ENCODE results near the gene HSPA12A.

Gene HSPA12A, protein sequence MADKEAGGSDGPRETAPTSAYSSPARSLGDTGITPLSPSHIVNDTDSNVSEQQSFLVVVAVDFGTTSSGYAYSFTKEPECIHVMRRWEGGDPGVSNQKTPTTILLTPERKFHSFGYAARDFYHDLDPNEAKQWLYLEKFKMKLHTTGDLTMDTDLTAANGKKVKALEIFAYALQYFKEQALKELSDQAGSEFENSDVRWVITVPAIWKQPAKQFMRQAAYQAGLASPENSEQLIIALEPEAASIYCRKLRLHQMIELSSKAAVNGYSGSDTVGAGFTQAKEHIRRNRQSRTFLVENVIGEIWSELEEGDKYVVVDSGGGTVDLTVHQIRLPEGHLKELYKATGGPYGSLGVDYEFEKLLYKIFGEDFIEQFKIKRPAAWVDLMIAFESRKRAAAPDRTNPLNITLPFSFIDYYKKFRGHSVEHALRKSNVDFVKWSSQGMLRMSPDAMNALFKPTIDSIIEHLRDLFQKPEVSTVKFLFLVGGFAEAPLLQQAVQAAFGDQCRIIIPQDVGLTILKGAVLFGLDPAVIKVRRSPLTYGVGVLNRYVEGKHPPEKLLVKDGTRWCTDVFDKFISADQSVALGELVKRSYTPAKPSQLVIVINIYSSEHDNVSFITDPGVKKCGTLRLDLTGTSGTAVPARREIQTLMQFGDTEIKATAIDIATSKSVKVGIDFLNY

GRCh38 chr10:116742367-116743265 lies at the start of gene HSPA12A:
TSS of gene HSPA12A (minus strand) at chr10:116742566. CDS start at chr10:116742469, 97 bp downstream.
- no peak for DNase-seq

GRCh38 chr10:116791241-116791640 lies 48.9 kb upstream of the HSPA12A start:
- DNase-seq, result no peak

DNA sequence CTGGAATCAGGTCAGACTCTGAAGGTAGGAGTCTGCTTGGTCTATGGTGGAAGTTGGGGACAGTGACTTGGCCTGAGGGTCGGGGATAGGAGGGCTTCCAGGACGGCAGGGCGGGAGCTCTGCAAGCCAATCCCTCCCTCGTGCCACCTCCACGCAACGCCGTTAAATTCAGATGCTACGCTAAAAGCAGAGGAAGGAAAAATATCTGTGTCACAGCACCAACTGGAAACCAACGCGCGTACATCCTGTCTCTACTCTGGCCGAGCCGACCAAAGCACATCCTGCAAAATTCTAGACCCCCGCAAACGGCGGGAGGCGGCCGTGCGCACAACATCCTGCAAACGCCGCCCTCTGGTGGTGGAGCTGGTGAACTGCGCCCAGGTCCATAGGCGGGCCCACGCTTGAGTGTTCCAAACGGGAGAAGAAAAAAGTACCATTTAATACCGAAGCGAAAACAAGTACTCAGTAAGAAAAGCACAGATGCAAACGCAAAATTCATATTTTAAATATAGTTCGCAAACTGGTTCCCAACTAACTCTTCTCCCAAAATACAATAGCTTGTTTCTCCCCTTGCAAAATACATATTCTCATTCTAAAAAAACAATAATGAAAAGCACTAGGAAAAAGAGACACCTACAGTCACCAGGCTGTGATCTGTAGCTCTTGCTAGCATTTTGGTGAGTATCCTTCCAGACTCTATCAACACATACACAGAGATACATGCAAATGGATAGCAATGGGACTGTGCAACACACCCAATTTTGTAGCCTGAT lies 45.7 kb upstream of the HSPA12A start:
- DNase-seq, result peak; percentile 63

- no peak for DNase-seq
Measured at GRCh38 chr10:116787053-116787659, 44.8 kb upstream of the HSPA12A start.

- no peak for DNase-seq
Measured at GRCh38 chr10:116785867-116786266, 43.5 kb upstream of the HSPA12A start.

DNA sequence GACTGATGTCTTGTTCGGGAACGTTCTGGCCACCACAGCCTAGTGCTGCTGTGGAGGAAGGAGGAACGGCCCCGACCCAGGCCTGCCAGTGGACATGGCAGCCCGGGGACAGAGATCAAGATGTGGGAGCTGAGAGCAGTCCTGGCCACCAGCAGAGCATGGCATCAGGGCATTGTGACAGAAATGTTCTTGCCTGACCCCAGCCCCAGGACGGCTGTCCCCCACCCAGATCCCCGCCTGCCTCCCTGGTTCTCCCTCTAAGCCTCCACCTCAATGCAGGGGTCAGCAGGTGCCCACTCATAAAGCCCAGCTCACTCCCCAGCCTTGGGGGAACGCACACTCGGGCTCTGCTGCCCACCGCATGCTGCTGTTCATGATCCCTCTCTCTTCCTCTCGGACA lies 42.9 kb upstream of the HSPA12A start:
- no peak for DNase-seq

DNA sequence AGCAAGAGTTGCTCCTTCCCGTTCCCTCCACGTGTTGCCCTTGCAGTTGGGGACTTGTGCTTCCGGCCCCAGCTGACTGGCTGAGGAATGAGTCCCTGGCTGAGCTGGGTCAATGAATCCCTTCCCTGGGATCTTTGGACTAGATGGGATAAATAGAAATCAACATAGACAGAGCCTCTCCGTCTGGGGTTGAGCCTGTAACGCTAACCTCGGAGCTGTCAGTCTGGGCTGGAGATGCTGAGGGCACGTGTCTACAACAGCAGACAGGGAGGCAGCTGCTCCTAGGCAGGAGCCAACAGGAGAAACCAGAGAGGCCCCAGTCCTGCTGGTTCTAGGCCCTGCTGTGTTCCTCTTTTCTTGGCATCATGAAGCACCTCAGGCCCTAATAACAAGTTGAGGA lies 42.3 kb upstream of the HSPA12A start:
- DNase-seq, result no peak

- DNase-seq, result no peak
Measured at GRCh38 chr10:116784035-116784434, 41.7 kb upstream of the HSPA12A start.

DNA sequence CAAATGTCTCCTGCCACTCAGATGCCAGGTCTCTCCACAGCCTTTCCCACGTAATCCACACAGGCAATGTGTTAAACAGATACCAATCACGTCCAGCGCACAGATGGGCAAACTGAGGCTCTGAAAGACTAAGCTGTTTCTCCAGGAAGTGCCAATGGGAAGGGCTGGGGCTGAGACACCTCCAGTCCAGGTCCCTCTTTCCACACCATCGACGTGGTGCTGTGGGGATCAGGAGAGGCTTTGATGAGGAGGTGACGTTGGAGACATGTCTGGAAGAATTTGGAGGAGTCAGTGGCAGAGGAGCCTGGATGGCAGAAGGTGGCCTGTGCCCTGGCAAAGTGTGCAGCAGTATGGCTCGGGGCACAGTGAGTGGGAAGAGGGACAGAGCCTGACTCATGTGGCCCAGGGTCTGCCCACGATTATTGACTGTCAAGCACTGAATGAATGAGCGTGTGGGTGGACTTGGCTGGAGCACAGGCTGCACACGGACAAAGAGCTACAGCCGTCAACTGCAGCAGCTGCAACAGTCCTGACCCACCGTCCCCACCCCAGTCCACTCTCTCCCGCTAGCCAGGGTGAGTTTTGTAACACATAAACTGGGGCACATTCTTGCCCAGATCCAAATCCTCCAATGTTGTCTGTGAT lies 40.8 kb upstream of the HSPA12A start:
- DNase-seq, result no peak

- DNase-seq, result no peak
Measured at GRCh38 chr10:116781370-116781884, 39.1 kb upstream of the HSPA12A start.

GRCh38 chr10:116780691-116781205 lies 38.4 kb upstream of the HSPA12A start:
- DNase-seq, result no peak

DNA sequence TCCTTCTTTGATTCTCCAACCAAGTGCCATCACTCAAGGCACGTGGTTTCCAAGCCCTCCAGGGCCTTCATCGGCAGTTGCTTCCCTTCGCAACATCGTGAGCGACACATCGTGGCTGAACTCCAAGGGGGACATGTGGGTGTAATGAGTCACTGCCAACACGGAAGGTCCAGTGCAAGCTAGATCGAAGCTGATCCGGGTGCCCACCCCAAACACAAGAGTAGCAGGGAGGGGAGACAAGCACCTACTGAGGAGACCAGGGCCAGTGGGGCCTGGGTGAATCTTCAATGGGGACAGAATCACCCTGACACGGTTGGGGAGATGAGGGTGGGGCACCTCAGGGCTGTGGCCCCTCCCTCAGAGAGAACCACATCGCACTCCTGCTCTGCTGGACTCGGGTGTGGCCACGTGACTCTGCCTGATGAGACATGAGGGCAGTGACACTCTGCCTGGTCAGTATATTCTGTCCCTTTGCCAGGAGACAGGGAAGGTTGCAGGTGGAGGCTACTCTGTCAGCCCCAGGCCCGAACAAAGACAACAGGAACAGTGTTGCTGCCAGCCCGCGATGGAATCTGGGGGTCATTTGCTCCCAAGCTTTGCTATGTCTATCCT lies 36.8 kb upstream of the HSPA12A start:
- no peak for DNase-seq

GRCh38 chr10:116777006-116777405 lies 34.6 kb upstream of the HSPA12A start:
- DNase-seq, result no peak

DNA sequence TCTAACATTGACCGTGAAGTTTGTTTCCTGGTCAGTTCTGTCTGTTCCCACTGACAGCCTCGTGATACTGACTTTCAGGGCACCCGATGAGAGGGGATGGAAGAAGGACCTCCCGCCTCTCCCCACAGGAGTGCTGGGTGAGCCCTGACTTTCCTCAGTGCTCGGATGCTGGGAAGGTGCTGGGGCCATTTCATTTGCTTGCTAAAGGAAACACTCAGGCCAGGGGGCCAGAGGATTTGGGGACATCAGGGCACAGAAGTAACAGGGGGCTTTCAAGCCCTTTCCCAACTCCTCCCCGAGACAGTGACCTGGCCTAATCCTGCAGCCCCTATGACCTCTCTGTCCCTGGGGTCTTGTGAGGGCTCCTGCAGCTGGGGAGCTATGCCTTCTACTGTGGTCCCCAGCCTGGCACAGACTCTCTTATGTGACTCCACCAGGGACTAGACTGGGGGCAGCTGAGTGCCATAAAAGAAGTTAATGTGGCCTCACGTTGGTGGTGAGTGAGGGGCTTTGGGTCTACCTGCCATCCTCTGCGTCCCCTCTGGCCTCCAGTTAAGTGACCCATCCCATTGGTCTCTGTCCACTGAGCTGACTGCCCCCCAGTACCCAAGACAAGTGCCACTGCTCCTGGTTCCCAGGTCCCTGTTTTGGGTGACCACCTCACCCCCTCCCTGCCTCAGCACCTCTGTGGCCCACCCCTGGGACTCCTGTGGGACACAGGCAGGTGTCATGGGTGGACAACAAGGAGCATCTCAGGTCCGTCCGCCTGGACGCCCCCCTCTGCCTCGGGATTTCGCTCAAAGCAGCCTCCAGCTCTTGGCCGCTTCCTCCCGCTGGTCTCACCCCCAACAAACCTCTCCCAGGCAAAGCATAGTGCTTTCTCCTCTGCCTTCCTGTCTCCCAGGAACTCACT lies 33.4 kb upstream of the HSPA12A start:
- no peak for DNase-seq

GRCh38 chr10:116774728-116775151 lies 32.4 kb upstream of the HSPA12A start:
- DNase-seq, result no peak

DNA sequence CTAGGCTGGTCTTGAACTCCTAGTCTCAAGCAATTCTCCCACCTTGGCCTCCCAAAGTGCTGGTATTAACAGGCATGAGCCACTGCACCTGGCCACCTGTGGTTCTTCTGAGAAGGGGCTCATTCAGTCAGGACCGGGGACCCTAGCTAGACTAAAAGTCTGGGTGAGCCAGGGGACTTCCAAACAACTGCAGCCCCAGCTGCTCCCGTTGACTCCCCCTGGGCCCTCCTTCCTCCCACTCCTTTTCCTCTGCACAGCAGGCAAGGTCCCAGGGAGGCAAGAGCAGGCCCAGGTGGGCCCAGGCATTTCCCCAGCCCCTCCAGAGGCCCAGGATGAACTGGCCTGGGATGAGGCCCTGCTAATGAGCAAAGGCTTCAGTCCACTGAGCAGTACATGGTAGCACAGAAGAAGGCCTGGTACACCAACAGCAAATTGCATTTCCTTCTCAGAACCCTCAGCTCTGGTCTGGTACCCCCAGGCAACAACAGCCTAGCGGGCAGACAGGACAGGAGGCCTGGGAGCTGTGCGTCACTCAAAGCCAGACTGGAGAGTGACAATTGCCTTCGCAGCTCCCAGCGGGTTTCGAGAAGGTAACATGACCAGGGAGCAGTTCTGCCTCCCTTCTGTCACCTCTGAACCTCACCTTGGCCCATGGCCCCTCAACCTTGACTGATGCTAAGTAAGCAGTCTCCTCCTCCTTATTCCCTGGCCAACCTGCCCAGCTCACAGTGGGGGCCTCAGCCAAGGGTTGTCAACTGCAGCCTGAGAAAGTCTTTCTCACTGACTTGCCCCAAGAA lies 30.7 kb upstream of the HSPA12A start:
- no peak for DNase-seq

DNA sequence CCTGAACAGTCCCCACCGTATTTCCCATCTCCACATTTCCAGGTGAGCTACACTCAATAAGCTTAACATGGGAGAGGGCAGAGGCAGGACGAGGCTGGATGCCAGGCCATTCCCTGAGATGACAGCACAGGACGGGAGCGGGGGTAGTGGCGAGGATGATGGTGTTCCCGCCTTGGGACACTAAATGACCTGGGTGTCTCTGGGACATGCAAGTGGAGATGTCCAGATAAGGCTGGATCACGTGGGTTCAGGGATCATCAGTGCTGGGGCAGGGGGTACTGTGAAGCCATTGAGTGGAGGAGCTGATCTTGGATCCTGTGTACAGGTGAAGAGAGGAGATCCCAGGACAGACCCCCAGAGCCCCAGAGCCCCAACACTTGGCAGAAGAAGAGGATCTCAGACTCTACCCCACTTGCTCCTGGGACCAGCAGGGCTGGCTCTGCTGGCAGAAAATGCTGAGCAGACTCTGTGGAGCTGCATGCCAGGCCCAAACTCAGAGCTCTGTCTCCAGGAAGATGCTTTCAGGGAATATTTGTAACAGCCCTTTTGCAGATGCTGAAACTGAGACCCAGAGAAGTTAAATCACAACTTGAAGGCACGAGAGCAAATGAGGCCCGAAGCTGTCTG lies 29.7 kb upstream of the HSPA12A start:
- no peak for DNase-seq
